Dendritic cell treated with granulocyte-macrophage colony-stimulating factor and Interleukin-4, amounts not matched to agents 40 ng/mL and 50 ng/mL, for 4 days (primary cell): ENCODE data around the gene C11orf42.
A peak's percentile ranks its signal among the peaks of the same experiment; 100 is the strongest.

ENCODE experiments used
- H3K27ac Mint-ChIP-seq: one replicate; pipeline ENCODE4 v1.8.0; 2022; ENCODE audit warnings: mild to moderate bottlenecking, mixed read lengths
- H3K27me3 Mint-ChIP-seq: one replicate; pipeline ENCODE4 v1.8.0; 2022; ENCODE audit warnings: mild to moderate bottlenecking, mixed read lengths
- H3K36me3 Mint-ChIP-seq: one replicate; pipeline ENCODE4 v1.8.0; 2022; ENCODE audit warnings: low read depth, mixed read lengths
- H3K4me1 Mint-ChIP-seq: one replicate; pipeline ENCODE4 v1.8.0; 2022; ENCODE audit warnings: low read depth, mixed read lengths
- H3K4me3 Mint-ChIP-seq: one replicate; pipeline ENCODE4 v1.8.0; 2022; ENCODE audit warnings: mild to moderate bottlenecking, moderate library complexity, mixed read lengths
- H3K9me3 Mint-ChIP-seq: one replicate; pipeline ENCODE4 v1.8.0; 2022; ENCODE audit warnings: mixed read lengths
- intact Hi-C: fragments of 100-400 bp; cut with micrococcal nuclease; formaldehyde crosslinking; loops from one replicate; pipeline ENCODE4 v1.15.0; 2022

The C11orf42 gene

DNA sequence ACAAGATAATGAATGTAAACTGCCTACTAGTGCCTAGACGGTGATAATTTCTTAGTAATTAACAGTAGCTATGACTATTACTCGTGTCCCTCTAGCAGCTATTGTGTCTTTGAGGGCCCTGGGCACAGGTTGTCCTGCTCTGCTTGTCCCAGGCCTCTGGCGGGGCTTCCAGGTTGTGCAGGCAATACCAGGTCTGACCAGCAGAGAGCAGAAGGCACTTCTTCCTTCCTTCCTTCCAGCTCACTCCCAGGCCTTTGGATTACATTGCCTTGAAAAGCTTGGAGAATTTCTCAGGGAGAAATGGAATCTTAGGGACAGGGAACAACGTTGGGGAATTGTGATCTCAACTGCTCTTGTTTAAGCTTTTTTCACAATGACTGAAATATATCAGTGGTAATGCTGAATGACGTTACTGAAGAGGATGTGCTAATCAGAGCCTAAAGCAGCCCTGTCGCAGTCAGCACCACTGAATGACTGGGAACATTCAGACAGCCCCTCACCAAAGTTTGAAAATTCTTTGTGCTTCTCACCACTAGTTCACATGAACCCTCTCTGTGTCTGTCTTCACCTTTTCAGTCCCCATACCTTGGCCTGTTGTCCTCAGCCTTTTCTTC lies 45.9 kb downstream of the C11orf42 start:
- Mint-ChIP-seq H3K27ac (no peak overlapping the region), H3K4me3 (no peak overlapping the region), H3K36me3 (no peaks in the 10 kb centered on the region), H3K27me3 (peaks cover 2% of the 10 kb centered on the region), H3K4me1 (peaks cover 5% of the 10 kb centered on the region), H3K9me3 (no peaks in the 10 kb centered on the region)
- intact Hi-C loops: no loop called here

DNA sequence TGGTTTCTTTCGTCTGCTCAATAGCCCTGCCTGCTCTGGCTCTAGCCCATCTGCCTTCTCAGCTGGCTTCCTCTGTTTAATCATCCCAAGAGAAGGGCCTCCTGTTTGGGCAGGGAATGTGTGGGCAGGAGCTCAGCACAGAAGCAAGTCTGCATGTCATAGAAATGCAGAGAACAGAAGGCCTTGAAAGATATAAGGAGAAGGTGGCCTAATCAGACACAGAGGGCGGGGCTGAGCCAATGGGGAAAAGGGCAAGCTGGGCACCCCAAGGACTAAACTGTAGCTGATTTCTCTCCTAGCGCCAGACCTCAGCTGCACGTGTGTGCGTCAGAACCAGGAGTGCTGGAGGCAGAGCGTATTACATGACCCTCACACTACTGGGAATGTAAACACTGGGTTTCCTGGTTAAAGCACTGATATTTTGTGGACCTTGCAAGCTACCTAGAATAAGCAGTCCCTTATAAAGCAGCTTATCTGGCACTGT lies 46.7 kb downstream of the C11orf42 start:
- Mint-ChIP-seq H3K4me1 (peaks cover 5% of the 10 kb centered on the region), H3K36me3 (no peaks in the 10 kb centered on the region), H3K4me3 (no peak overlapping the region), H3K27ac (no peak overlapping the region), H3K27me3 (no peaks in the 10 kb centered on the region), H3K9me3 (no peaks in the 10 kb centered on the region)
- intact Hi-C loops: no loop called here

DNA sequence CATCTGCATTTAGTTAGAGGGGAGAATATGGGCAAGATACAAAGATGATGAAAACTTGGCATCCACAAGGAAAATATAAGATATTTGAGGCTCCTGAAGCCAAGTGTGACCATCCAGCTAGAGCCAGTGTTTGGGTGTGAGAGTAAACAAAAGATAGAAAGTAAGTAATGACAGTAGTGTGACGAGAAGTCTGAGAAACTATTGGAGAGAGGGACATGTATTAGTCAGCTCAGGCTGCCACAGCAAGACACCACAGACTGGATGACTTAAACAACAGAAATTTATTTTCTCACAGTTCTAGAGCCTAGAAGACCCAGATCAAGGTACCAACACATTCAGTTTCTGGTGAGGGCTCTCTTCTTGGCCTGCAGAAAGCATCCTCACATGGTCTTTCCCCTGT lies 47.8 kb downstream of the C11orf42 start:
- peaks cover 5% of the 10 kb centered on the region for H3K4me1 Mint-ChIP-seq
- H3K27me3 Mint-ChIP-seq: no peaks in the 10 kb centered on the region
- H3K36me3 Mint-ChIP-seq: no peaks in the 10 kb centered on the region
- no peak overlapping the region for H3K27ac Mint-ChIP-seq
- H3K4me3 Mint-ChIP-seq: no peak overlapping the region
- intact Hi-C loops: no loop called here
- H3K9me3 Mint-ChIP-seq: no peaks in the 10 kb centered on the region

DNA sequence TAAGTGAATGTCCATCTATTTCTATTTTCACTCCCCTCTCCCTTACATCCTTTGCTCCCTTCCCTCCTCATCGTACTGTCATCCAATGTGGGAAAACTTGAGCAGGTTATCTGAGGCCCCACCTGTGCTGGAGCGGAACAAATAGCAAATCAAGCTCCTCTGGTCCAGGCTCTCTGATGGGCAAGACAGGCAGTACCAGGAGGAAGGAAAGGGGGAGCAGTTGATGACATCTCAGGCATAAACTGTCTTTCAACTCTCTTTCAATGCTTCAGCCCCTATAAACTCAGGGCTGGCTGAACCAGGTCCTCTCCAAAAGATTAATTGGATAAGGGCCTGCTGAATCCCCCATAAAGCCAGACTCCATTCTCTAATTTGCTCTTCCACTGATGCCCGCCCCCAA lies 52.8 kb downstream of the C11orf42 start:
- Mint-ChIP-seq H3K4me1 (peaks cover 8% of the 10 kb centered on the region), H3K27ac (no peak overlapping the region), H3K4me3 (no peak overlapping the region), H3K27me3 (no peaks in the 10 kb centered on the region), H3K9me3 (no peaks in the 10 kb centered on the region), H3K36me3 (no peaks in the 10 kb centered on the region)
- intact Hi-C loops: no loop called here

DNA sequence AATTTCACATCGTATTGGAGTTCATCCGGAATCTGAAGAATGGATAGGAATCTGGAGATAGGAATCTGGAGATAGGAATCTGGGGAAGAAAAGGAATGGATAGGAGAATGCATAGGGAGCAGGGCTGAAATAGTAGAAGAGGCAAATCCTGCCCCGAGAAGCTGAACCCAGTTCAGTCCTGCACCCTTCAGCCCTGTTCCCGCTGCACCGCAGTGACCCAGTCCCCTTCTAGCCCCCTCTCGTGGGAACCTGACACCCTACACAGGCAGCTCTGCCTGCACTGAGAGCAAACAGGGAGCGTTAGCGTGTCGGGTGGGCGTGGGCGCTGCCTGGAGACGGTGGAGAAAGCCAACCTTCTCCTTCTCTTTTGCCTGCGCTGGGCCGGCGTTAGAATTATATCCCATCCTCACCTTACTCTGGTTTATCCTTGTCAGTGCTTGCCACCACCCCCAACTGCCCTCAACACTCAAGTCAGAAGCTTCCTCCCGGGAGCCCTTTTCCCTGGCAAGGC lies 53.3 kb downstream of the C11orf42 start:
- no peak overlapping the region for H3K27ac Mint-ChIP-seq
- H3K4me3 Mint-ChIP-seq: peak overlapping the region; percentile 2
- H3K9me3 Mint-ChIP-seq: no peaks in the 10 kb centered on the region
- H3K36me3 Mint-ChIP-seq: no peaks in the 10 kb centered on the region
- intact Hi-C loops: loop anchor here (1.0 kb wide), 1 partner anchor 12 kb away; no protein-coding TSS in a partner anchor
- H3K27me3 Mint-ChIP-seq: no peaks in the 10 kb centered on the region
- H3K4me1 Mint-ChIP-seq: peaks cover 8% of the 10 kb centered on the region

DNA sequence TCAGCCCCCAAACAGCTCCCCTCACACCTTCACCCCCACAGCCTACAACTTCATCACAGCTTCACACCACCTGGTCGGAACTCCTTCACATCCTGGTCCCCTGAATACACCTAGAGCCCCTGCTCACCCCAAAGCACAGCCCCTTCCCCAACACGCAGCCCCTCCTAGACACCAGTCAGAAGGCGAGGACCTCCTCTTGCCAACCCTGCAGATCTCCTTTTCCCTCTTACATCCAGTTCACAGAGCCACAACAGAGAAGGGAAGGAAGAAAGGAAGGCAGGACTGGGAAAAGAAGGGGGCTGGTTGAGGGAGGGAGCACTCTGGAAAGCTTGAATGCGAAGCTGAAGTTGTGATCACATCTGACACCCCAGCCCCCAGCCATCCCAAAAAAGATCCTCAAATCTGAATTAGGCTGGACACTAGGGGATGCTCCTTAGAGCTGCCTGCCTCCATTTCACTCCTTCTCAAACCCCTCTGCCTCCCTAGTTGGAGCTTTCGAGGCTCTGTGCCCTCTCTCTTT lies 54.9 kb downstream of the C11orf42 start:
- H3K27me3 Mint-ChIP-seq: peaks cover 11% of the 10 kb centered on the region
- H3K27ac Mint-ChIP-seq: no peak overlapping the region
- H3K36me3 Mint-ChIP-seq: no peaks in the 10 kb centered on the region
- no peak overlapping the region for H3K4me3 Mint-ChIP-seq
- H3K4me1 Mint-ChIP-seq: peaks cover 8% of the 10 kb centered on the region
- intact Hi-C loops: no loop called here
- no peaks in the 10 kb centered on the region for H3K9me3 Mint-ChIP-seq
